AG10803 (cell line): ENCODE results near the gene ANKS1A.
"Not testable (repeated sequence)": the region's sequence is repeated elsewhere in the genome, so short reads cannot be mapped to it uniquely, and the experiment has no call there.

ENCODE experiments used
- DNase-seq: peaks from one replicate; pipeline ENCODE4 v3.0.0; 2010; ENCODE audit warnings: low read depth
- H3K4me3 ChIP-seq: 2 replicates; pipeline ENCODE4 v1.5.1; 2011; ENCODE audit warnings: mild to moderate bottlenecking, low read length, control low read depth
- TF ChIP-seq, protein P1 (sequence below): conservative IDR thresholded peaks from 2 replicates; pipeline ENCODE4 v1.5.1; 2011; ENCODE audit warnings: mild to moderate bottlenecking, low read length, control low read depth, inconsistent platforms

The ANKS1A gene

DNA sequence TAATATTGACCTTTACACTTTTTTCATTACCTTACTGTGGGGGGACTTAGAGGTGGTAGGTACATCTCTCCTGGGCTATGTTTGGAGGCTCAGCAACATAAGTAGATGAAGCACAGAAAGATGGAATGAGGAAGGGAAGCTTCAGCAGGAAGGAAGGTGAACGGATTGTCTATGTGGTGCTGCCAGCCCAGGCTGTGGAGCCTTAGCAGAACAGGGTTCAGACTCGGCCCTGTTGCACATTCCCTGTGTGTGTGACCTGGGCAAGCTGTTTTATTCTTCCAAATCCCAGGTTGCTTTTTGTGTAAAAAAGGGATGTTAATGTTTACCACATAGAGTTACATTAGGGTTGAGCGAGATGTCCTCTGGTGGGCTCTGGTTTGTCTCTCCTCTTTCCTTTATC is 41.2 kb downstream of the ANKS1A start:
- no peak overlapping the region for H3K4me3 ChIP-seq
- DNase-seq = no peak
- TF ChIP-seq, protein P1, sequence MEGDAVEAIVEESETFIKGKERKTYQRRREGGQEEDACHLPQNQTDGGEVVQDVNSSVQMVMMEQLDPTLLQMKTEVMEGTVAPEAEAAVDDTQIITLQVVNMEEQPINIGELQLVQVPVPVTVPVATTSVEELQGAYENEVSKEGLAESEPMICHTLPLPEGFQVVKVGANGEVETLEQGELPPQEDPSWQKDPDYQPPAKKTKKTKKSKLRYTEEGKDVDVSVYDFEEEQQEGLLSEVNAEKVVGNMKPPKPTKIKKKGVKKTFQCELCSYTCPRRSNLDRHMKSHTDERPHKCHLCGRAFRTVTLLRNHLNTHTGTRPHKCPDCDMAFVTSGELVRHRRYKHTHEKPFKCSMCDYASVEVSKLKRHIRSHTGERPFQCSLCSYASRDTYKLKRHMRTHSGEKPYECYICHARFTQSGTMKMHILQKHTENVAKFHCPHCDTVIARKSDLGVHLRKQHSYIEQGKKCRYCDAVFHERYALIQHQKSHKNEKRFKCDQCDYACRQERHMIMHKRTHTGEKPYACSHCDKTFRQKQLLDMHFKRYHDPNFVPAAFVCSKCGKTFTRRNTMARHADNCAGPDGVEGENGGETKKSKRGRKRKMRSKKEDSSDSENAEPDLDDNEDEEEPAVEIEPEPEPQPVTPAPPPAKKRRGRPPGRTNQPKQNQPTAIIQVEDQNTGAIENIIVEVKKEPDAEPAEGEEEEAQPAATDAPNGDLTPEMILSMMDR = no peak

DNA sequence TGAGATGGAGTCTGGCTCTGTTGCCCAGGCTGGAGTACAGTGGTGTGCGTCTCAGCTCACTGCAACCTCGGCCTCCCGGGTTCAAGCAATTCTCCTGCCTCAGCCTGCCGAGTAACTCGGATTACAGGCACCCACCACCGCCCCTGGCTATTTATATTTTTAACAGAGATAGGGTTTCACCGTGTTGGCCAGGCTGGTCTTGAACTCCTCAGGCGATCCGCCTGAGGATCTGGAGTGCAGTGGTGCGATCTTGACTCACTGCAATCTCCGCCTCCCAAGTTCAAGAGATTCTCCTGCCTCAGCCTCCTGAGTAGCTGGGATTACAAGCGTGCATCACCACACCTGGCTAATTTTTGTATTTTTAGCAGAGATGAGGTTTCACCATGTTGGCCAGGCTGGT is 43.1 kb downstream of the ANKS1A start:
- not testable (repeated sequence) for H3K4me3 ChIP-seq, DNase-seq

DNA sequence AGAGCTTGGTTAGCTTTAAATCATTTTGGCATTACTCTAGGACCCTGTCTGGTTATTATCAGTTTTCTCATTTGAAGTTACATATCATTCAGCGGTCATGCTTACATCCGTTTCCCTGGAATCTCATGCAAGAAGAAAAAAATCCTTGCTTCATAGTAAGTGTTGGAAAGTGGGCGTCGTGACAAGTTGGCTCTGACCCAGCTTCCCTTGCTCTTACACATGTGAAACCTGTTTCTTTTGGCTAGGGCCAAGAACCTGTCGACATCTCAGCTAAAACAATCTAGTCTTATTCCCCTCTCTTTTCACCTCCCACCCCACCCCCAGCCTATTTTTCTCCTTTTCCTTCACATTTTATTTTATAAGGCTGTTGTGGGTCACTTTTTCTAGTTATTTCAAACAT is 45.5 kb downstream of the ANKS1A start:
- peak; percentile 26 for DNase-seq
- H3K4me3 ChIP-seq = no peak overlapping the region
- TF ChIP-seq, protein P1 = no peak

DNA sequence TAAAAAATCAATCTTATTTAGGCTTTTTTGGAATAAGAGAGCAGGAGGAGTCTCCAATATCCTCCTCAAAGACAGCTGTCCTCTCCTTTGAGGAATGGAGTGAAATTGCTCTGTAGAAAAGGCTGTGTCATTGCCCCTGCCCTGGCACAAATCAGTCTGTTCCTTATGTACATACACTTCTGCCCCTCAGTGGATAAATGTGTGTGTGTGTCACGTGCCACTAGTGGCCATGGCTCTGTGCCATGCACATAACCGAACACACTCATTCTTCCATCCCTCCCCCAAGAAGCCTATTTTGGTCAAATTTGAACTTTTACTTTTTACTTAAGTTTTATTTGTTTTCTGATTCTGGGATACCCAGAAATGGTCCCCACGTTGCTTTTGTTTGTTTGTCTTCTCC is 49.2 kb downstream of the ANKS1A start:
- TF ChIP-seq, protein P1 = no peak
- no peak overlapping the region for H3K4me3 ChIP-seq
- no peak for DNase-seq

DNA sequence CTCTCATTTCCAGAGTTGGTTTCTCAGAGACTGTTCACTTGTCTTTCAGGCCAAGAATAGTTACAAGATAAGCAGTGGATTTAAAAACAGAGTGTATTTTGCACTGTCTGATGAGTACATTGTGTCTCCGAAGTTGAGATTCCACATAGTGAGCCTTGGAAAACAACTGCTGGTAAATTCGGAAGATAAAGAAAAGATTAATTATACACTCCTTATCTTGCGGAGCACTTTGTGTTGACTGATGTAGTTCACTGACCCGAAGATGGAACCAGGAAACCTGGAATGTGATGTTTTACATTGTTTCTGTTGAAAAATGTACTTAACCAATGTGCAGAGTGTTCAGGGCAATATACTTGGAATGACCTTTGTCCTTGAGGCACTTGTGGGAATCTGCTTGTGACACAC is 51.0 kb downstream of the ANKS1A start:
- TF ChIP-seq, protein P1 = no peak

DNA sequence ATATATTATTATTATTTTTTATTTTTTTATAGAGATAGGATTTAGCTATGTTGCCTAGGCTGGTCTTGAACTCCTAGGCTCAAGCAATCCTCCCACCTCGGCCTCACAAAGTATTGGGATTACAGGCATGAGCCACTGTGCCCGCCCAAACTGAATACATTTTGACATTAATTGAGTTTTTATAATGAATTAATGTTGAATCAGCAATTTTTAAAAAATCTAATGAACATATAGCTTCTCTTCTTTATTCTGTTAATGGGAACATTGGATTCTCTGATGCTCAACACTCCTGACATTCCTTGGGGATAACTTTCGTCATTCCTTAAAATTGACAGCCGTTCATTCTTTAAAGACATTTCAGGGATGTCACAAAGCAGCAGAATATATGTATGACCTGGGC is 52.4 kb downstream of the ANKS1A start:
- TF ChIP-seq, protein P1 = no peak

More for the DNA sequence above, 51.0 kb downstream of the ANKS1A start:
- no peak overlapping the region for H3K4me3 ChIP-seq
- DNase-seq = no peak

DNA sequence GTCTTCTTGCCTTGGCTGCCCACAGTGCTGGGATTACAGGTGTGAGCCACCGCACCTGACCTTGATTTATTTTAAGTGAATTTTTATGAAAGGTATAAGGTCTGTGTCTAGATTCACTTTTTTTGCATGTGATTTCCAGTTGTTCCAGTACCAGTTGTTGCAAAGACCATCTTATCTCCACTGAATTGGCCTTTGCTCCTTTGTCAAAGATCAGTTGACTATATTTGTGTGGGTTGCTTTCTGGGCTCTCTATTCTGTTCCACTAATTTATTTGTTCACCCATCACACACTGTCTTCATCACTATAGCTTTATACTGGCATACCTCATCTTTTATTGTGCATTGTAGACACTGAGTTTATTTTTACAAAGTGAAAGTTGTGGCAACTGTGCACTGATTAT is 56.3 kb downstream of the ANKS1A start:
- no peak for DNase-seq
- no peak overlapping the region for H3K4me3 ChIP-seq
- TF ChIP-seq, protein P1 = no peak

More for the DNA sequence above, 52.4 kb downstream of the ANKS1A start:
- H3K4me3 ChIP-seq = no peak overlapping the region
- no peak for DNase-seq

DNA sequence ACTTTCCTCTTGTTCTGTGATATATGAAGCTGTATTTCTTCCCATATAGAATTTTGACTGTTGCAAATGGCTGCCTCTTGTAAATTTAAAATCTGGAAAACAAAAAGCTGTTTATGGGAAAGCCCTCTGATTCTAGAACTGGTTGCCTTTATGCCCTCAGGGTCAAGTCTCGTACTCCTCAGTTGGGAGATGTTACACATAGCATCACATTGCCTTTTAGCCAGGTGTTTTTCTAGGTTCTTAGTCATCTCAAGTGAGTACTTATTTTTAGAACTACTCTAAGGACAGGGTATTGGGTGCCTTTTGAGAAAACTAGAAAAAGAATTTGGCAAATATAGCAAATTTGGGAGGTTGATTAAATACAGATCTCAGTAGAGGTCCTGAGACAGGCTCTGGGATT is 58.5 kb downstream of the ANKS1A start:
- H3K4me3 ChIP-seq = no peak overlapping the region
- DNase-seq = no peak
- TF ChIP-seq, protein P1 = no peak
